Neutrophil (primary cell): ENCODE measurements around the gene PLSCR4.

ENCODE experiments used
- H3K27ac ChIP-seq: fragments of 200-600 bp; sonication (generic); 2 replicates; pipeline ENCODE4 v1.5.1; 2016; ENCODE audit warnings: mild to moderate bottlenecking, moderate library complexity
- H3K27me3 ChIP-seq: fragments of 200-600 bp; sonication (generic); 2 replicates; pipeline ENCODE4 v1.6.0; 2016; ENCODE audit warnings: mild to moderate bottlenecking
- H3K36me3 ChIP-seq: fragments of 200-600 bp; sonication (generic); 2 replicates; pipeline ENCODE4 v1.5.1; 2017
- H3K4me1 ChIP-seq, 2 experiments: fragments of 200-600 bp in 1 of 2; sonication (generic) in 1 of 2; 1 replicate in 1 of 2; 2 replicates in 1 of 2; pipeline versions ENCODE4 v1.5.1 to v1.6.1; 2013 to 2016; ENCODE audit warnings: low read depth in 1 of 2, low read length in 1 of 2, mild to moderate bottlenecking in 1 of 2, moderate library complexity in 1 of 2; ENCODE audit not compliant: control insufficient read depth in 1 of 2, insufficient read depth in 1 of 2
- H3K4me3 ChIP-seq, 2 experiments: fragments of 200-600 bp in 1 of 2; sonication (generic) in 1 of 2; 1 replicate in 1 of 2; 2 replicates in 1 of 2; pipeline ENCODE4 v1.5.1; 2013 to 2016; ENCODE audit warnings: low read depth in 1 of 2, low read length in 1 of 2, mild to moderate bottlenecking in 1 of 2, moderate library complexity in 1 of 2
- H3K9me3 ChIP-seq: fragments of 200-600 bp; sonication (generic); 2 replicates; pipeline ENCODE4 v1.5.1; 2016
- CTCF ChIP-seq: fragments of 200-600 bp; sonication (generic); IDR thresholded peaks from 2 replicates; pipeline ENCODE4 v1.5.1; 2016; ENCODE audit warnings: antibody characterized with exemption

PLSCR4 gene

DNA sequence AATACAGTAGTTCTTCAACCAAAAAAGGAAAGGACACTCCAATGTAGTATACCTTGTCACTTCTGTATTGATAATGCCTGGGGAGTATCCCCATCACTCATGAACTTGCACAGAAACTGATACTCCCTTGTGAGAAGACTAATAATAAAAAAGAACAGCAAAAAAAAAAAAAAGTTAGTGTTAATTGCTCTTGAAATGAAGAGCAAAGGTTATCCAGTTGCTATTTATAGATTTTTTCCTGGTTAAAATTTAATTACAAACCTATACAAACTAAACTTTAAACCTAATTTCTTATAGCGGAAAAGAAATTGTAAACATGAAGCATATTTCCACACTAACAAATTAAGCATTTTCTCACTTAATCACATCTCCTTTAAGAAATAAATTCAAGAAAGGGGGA lies 96.6 kb downstream of the PLSCR4 start:
- H3K27me3 ChIP-seq = peaks cover 28% of the 10 kb centered on the region
- no peaks in the 10 kb centered on the region for H3K4me1 ChIP-seq
- H3K36me3 ChIP-seq = no peaks in the 10 kb centered on the region
- no peak for TF ChIP-seq CTCF
- H3K9me3 ChIP-seq = no peaks in the 10 kb centered on the region
- no peak overlapping the region for H3K27ac ChIP-seq
- H3K4me3 ChIP-seq = no peak overlapping the region

DNA sequence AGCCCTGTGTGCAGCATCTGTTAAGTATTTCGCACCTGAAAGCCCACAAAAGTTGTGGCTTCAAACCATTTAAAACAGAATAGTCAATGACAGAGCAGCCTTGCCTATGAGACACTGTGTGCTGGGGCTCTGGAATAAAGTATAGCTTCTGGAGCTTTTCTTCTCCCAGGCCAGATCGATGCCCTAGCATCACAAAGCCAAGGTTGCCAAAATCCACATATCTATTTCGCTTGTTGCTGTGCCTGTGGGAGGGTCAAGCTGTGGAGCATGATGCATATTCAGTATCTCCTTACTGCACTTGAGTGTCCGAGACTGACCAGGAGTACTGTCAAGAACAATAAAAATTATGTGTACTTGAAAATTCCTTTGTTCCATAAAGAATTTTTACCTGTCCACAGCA lies 97.5 kb downstream of the PLSCR4 start:
- H3K4me1 ChIP-seq = peaks cover 0 to 5% of the 10 kb centered on the region in 2 experiments
- no peak overlapping the region for H3K4me3 ChIP-seq
- TF ChIP-seq CTCF = no peak
- no peak overlapping the region for H3K27ac ChIP-seq
- no peaks in the 10 kb centered on the region for H3K36me3 ChIP-seq
- H3K27me3 ChIP-seq = peaks cover 19% of the 10 kb centered on the region
- H3K9me3 ChIP-seq = no peaks in the 10 kb centered on the region

DNA sequence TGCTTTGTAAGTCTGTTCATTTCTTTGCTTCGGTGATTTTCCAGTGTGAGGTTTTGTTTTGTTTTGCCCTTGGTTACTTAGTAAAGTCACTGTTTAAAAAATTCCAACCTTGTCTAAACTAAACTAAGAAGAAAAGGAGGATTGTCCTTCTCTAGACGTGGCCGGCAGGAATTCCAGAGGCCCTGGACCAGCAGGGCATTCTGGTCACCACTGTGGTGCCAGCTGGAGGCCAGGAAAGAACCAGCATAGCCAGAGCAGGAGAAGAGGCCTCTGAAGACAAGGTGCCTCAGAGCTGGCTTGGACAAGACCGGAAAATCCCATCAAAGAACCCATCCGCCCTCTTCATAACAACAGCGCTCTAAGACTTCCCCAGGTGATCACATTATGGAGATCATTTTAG lies 98.1 kb downstream of the PLSCR4 start:
- H3K27me3 ChIP-seq = peaks cover 13% of the 10 kb centered on the region
- no peak overlapping the region for H3K27ac ChIP-seq
- H3K4me3 ChIP-seq = no peak overlapping the region
- peaks cover 0 to 5% of the 10 kb centered on the region in 2 experiments for H3K4me1 ChIP-seq
- H3K36me3 ChIP-seq = no peaks in the 10 kb centered on the region
- no peak for TF ChIP-seq CTCF
- H3K9me3 ChIP-seq = no peaks in the 10 kb centered on the region

GRCh38 chr3:146148468-146148931 lies 102.4 kb downstream of the PLSCR4 start:
- TF ChIP-seq CTCF = no peak
- no peaks in the 10 kb centered on the region for H3K36me3 ChIP-seq
- H3K9me3 ChIP-seq = no peaks in the 10 kb centered on the region
- no peak overlapping the region for H3K4me3 ChIP-seq
- H3K27ac ChIP-seq = no peak overlapping the region
- H3K4me1 ChIP-seq = peaks cover 0 to 5% of the 10 kb centered on the region in 2 experiments
- H3K27me3 ChIP-seq = no peaks in the 10 kb centered on the region

GRCh38 chr3:146145642-146146041 lies 105.3 kb downstream of the PLSCR4 start:
- Histone ChIP-seq H3K27me3 (no peaks in the 10 kb centered on the region), H3K4me3 (no peak overlapping the region), H3K36me3 (no peaks in the 10 kb centered on the region), H3K4me1 (peaks cover 0 to 5% of the 10 kb centered on the region in 2 experiments), H3K9me3 (no peaks in the 10 kb centered on the region), H3K27ac (no peak overlapping the region)
- no peak for TF ChIP-seq CTCF

GRCh38 chr3:146142757-146143156 lies 108.1 kb downstream of the PLSCR4 start:
- Histone ChIP-seq H3K4me1 (no peaks in the 10 kb centered on the region), H3K27ac (no peak overlapping the region)

More at GRCh38 chr3:146142757-146143156, 108.1 kb downstream of the PLSCR4 start:
- H3K27me3 ChIP-seq = no peaks in the 10 kb centered on the region
- no peak overlapping the region for H3K4me3 ChIP-seq
- H3K36me3 ChIP-seq = no peaks in the 10 kb centered on the region
- no peak for TF ChIP-seq CTCF
- H3K9me3 ChIP-seq = no peaks in the 10 kb centered on the region
